GM13977 (cell line): ENCODE data around the gene ROBO1.

Experiments used
- DNase-seq: peaks from one replicate; pipeline ENCODE4 v3.0.0; 2012; ENCODE audit warnings: low spot score
- in situ Hi-C: fragments of 300-500 bp; cut with MboI; formaldehyde crosslinking; loops from one replicate; pipeline ENCODE4 v1.12.0; 2022; ENCODE audit warnings: low sequenced_read_pairs, low pct_unique_long_range_greater_than_20kb, mixed read lengths, inconsistent platforms; ENCODE audit not compliant: unreplicated experiment
- TF ChIP-seq, protein P1 (sequence below): IDR thresholded peaks from 2 replicates; pipeline ENCODE4 v1.5.1; 2012; ENCODE audit warnings: mild to moderate bottlenecking, control low read depth; ENCODE audit not compliant: insufficient read depth; ENCODE audit errors: extremely low read depth, missing control alignments

Gene ROBO1

DNA sequence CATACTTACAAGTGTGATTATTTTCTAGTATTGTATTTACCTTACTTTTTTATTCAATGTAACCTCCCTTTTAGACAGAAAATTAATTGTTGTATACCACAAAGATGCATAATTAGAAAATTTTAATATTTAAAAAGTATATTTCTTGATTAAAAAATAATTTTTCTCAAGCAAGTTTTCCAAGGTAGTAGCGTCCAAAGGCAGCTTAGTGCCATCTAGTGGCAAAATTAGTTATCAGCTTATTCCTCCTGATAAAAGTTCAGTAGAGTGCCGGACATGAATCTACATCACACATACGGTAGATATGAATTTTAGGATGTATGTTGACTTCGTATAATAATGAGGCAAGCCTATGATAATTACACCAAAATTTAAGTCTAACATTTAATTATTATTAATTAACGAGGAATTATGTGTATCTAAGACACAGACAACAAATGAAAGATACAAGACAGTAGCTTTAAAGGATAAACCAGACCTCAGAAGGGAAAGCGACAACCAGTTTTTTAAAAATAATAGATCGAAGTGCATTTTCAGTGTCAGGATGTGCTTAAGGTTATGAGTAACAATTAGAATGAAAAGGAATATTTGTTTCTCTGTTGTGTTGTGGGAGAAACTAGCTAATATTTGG lies 405.9 kb downstream of the ROBO1 start:
- DNase-seq = no peak
- in situ Hi-C loops = no loop called here
- TF ChIP-seq, protein P1, sequence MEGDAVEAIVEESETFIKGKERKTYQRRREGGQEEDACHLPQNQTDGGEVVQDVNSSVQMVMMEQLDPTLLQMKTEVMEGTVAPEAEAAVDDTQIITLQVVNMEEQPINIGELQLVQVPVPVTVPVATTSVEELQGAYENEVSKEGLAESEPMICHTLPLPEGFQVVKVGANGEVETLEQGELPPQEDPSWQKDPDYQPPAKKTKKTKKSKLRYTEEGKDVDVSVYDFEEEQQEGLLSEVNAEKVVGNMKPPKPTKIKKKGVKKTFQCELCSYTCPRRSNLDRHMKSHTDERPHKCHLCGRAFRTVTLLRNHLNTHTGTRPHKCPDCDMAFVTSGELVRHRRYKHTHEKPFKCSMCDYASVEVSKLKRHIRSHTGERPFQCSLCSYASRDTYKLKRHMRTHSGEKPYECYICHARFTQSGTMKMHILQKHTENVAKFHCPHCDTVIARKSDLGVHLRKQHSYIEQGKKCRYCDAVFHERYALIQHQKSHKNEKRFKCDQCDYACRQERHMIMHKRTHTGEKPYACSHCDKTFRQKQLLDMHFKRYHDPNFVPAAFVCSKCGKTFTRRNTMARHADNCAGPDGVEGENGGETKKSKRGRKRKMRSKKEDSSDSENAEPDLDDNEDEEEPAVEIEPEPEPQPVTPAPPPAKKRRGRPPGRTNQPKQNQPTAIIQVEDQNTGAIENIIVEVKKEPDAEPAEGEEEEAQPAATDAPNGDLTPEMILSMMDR = peak; percentile 69

DNA sequence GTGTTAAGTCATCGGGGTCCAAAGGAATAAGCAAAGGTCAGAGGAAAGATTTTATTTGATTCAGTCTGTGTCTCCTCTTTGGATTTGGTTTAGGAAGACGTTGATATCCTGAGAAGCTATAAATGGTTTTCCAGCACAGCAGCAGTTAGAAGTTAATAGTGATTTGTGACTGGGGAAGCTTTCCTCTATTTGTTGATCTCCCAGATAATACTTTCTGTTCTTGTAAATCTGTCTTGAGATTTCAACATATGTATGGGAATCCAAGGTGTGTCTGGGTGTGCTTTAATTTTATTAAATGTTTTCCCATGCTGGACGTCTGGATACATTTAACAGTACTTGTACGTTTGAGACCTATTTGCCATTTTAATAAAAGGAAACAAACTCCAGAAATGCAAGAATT lies 409.5 kb downstream of the ROBO1 start:
- DNase-seq = no peak
- in situ Hi-C loops = no loop called here
- TF ChIP-seq, protein P1 = no peak

DNA sequence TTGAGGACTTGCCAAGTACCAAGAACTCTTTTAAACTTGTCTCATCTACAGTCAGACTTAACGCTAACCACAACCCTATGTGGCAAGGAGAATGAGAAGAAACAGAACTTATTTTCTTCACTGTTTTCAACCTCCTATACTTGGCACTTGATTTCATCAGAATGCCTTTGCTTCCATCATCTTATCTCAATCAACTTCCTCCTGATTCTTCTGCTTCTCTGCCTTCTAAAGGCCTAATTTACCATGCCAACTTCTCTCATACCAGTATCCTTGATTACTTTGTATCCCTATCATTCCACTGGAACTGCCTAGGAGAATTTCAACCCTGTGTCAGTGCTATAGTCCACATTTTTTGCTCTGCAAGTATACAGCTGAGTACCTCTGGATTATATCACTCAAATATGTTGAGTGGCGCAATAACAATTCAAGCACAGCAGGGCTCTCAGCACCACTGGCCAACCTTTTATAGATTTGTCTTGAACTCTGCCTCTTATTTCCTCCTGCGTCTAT lies 413.6 kb downstream of the ROBO1 start:
- TF ChIP-seq, protein P1 = no peak
- in situ Hi-C loops = no loop called here
- no peak for DNase-seq

DNA sequence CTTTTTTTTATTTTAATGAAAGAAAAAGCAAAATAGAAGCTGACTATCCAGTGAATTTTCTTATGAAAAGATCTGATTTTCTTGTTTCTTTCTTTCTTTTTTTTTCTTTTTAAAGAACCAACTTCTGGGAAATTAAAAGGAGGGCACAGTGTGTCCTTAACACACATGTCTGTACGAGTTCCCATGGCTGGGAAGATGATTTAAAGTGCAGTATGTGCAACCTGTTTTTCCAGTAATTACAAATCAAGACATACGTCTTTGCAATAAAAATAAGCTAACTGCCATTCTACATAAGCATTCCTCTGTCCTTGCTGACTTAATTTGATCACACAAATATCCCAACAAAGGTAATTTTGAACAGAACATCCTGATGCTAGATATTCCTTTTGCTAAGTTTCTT lies 416.1 kb downstream of the ROBO1 start:
- TF ChIP-seq, protein P1 = no peak
- in situ Hi-C loops = no loop called here
- no peak for DNase-seq

DNA sequence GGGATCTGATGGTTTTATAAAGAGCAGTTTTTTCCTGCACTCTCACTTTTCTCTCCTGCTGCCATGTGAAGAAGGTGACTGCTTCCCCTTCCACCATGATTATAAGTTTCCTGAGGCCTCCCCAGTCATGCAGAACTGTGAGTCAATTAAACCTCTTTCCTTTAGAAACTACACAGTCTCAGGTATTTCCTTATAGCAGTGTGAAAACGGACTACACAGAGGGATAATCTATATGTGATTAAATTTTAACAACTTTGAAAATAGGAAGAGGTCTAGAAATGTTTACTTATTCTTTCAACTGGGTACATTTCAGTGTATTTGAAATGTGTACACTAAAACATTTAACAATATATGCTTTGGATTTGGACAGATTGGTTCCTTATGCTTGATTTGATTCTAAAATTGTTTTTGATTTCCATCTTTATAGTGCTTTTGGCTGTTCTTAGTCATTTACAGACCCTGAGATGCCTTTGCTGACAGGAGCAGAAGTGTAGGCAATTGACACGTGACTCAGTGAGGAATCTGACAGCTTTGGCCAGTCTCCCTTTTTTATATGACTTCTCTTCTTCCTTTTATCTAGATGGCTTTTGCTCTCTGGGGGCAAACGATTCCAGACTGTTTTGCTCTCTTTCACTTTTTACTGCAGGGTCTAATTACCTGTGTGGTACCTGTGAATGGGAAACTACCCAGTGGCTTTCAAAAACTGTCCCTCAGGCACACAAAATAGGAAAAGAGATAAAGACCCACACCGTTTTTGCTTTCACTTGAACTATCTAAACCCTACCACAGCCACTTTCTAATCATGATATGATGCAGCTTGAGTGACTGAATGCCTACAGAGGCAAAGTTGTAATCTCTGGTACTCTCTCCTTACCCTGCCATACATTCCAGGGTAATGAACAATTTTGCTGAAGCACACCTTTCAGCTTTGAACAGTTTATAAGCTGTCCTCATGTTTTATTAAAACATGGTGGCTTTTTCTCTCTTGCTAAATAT lies 422.6 kb downstream of the ROBO1 start:
- in situ Hi-C loops = no loop called here
- no peak for DNase-seq
- TF ChIP-seq, protein P1 = no peak

DNA sequence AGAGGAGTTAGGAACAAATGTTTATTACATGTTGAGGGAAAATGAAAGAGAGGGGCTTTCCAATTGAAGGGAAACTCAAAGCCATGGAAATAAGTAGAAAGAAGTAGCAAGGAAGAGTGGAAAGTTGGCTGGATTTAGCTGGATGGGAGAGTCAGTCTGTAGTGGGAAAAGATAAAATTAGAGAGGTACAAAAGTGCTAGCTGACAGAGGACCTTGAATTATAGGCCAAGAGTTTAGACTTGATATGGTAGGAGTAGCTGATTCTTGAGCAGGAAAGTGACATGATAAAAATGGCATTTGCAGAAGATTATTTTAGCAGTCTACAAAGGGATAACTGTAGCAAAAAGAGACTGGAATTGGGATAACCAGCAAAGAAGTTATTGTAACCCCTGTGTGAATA lies 425.8 kb downstream of the ROBO1 start:
- DNase-seq = no peak
- TF ChIP-seq, protein P1 = no peak
- in situ Hi-C loops = no loop called here
